T-helper 1 cell treated with Interleukin-12 subunit alpha and Interleukin-12 subunit beta and Interleukin-4 antibody, amounts not matched to agents 30 ng/mL and 1 ng/mL, for 36 hours (primary cell): ENCODE results near the gene PEX1. TPM values are rescaled to one million over a fixed set of nuclear protein-coding genes. Genes with fewer than 3 reads are reported as not detected.
"Not testable (repeated sequence)": the region's sequence is repeated elsewhere in the genome, so short reads cannot be mapped to it uniquely, and the experiment has no call there.

Source experiments
- intact Hi-C: fragments of 100-400 bp; cut with micrococcal nuclease; formaldehyde crosslinking; loops from one replicate; pipeline ENCODE4 v1.15.1; 2024
- total RNA-seq: library from RNA; stranded (reverse); gene quantifications from 2 replicates; pipeline ENCODE4 v1.2.3, GENCODE V29; 2022

Gene PEX1
- total RNA-seq, 1 donor from 2014 or later: 19.0 TPM

GRCh38 chr7:92508946-92509345, 19.4 kb downstream of the PEX1 start:
- intact Hi-C loops: no loop called here

DNA sequence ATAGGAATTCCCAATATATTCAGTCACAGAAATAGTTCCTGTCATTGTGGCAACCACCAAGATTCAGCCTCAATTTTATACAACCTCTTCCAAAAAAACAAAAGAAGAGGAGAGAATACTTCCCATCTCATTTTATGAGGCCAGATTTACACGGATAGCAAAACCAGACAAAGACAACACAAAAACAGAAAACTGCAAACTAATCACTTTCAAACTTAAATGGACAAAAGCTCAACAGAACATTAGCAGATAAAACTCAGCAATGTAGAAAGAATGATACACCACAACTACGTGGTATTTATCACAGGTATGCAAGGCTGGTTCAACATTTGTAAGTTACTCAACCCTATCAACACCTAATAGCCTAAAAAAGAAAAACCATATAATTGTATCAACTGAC, 22.0 kb downstream of the PEX1 start:
- intact Hi-C loops: no loop called here

GRCh38 chr7:92504563-92504962, 23.8 kb downstream of the PEX1 start:
- intact Hi-C loops: no loop called here

- intact Hi-C loops: no loop called here
Measured at GRCh38 chr7:92503767-92504166, 24.6 kb downstream of the PEX1 start.

GRCh38 chr7:92498557-92498956, 29.8 kb downstream of the PEX1 start:
- intact Hi-C loops: no loop called here

DNA sequence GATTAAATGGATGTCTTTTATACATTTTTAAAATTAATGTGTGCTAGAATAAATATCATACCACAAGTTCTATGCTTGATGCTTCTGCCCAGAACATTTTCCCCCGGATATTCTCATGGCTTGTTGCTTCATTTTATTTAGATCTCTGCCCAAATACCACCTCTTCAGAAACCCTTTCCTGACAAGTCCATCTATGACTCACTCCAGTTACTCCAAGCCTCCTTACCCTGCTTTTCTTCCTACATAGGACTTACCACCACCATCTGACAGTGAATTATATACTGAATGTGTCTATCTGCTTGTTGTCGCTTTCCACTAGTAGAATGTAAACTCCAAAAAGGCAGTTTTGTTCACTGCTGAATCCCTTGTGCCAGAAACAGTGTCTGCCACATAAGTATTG, 31.4 kb downstream of the PEX1 start:
- intact Hi-C loops: no loop called here

DNA sequence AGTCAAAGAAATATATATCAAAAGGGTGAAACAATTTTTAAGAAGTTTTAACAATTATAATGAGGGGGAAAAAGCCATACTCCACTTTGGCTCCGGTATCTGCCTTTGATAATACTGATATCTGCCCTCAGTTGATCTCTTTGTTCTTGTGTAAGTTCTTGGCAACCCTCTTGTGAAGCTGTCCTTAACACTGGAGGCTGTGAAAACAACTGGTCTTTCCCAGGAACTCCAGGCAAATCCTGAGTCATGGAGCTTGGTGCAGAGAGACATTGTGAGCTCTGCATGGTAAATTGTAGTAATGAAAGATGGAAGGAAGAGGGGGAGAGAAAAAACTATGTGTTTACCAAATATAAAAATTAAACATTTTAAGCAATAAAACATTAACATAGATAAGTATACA, 38.7 kb downstream of the PEX1 start:
- intact Hi-C loops: no loop called here

DNA sequence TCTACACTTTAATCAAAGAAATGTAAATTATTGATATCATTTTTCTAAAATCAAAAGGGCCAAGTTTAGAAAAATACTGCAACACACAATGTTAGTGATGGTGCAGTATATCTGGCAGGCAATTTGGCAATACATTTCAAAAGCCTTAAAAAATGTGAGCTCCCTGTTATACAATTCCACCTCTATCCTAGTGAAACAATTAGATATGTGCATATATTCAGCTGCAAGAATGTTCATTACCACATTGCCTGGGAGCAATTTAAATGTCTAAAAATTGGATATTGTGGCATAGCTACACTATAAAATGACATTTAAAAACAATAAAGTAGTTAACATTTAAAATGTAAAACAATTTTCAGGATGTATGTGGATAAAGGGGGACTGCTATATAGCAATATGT, 40.5 kb downstream of the PEX1 start:
- intact Hi-C loops: no loop called here

- intact Hi-C loops: no loop called here
Measured at GRCh38 chr7:92485974-92486373, 42.3 kb downstream of the PEX1 start.

DNA sequence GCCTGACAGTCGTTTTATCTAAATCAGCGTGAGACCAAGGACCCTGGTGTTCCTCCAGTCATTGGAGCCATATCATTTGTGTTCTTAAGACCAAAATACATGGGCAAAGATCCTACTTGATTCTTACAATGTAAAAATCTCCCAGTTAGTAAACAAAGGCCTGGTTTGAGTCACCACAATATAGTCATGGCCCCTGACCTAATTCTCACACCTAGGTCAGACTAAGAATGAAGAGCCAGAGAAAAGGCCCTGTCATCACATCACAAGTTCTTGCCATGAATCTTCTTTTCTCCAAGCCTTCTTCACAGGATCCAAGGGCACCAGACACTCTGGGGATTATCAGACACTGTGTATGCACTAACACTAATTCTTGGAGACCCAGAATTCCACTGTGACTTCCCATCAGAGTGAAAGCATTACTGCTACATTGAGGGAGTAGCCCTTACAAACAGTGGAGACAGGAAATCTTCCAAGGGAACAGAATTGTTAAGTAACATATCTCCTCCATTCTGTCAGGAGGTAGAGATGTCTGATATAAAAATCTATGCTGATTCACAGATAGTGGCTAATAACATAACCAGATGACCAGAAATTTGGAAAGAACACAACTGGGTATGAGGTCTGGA, 42.9 kb downstream of the PEX1 start:
- intact Hi-C loops: no loop called here

DNA sequence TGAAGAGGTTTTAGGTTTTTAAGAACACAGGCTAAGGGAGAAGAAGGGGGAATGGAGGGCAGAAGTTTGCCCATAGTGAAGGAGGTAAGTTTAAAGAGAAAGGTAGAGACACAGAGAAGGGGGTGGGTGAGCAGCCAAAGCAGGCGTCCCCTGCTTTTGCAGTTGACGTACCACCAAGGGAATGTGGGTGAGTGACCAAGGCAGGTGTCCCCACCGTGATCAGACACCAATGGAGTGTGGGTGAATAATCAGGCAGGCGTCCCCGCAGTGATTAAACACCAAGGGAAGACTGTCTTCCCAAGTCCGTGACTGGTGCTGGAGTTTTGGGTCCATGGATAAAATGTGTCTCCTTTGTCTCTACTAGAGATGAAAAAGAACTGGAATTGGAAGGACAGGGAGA, 44.1 kb downstream of the PEX1 start:
- intact Hi-C loops: not testable (repeated sequence)

DNA sequence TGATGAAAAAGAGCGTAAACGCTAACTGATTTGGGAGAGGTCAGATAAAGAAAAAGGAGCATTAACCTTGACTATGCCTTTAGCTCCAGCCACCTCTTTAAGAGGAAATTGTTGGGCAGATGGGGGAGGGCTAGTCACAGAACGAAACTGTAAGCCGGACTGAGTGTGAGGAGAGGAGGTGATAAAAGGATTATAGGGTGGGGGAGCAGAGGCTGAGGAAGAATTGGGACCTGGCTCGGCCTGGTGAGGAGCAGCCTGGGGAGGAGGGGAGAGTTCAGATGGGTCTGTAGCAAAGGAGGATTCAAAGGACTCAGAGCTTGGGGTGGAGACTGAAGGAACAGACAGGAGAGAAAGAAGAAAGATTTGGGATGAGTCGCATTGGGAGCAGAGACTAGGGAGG, 44.7 kb downstream of the PEX1 start:
- intact Hi-C loops: not testable (repeated sequence)

DNA sequence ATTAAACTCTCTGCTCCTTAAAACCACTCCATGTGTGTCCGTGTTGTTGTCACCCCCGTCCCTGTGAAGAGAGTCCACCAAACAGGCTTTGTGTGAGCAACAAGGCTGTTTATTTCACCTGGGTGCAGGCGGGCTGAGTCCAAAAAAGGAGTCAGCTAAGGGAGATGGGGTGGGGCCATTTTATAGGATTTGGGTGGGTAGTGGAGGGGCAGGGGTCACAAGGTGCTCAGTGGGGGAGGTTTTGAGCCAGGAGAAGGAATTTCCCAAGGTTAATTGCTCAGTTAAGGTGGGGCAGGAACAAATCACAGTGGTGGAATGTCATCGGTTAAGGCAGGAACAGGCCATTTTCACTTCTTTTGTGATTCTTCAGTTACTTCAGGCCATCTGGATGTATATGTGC, 49.2 kb downstream of the PEX1 start:
- intact Hi-C loops: not testable (repeated sequence)

- intact Hi-C loops: no loop called here
Measured at GRCh38 chr7:92478711-92479110, 49.6 kb downstream of the PEX1 start.

DNA sequence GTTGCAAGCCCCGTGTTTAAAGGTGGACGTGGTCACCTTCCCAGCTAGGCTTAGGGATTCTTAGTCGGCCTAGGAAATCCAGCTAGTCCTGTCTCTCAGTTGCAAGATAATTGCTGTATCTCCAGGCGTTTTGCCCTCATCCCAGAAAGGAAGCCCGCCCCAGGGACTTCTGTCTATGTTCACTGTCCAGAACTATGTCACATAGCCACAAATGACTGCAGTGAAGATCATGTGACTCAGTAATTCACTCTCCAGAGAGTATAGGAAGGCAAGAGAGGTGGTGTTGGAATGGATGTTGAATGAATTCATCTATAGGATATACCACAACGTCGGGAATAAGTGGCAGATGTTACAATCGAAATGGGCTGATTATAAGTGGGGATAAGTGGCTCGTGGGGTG, 50.2 kb downstream of the PEX1 start:
- intact Hi-C loops: no loop called here

GRCh38 chr7:92477681-92478080, 50.6 kb downstream of the PEX1 start, which contains the start of gene ERVW-1:
TSS of gene ERVW-1 (minus strand) at chr7:92477946. CDS start at chr7:92470381, 7,565 bp downstream.
- intact Hi-C loops: not testable (repeated sequence)

- intact Hi-C loops: not testable (repeated sequence)
Measured at GRCh38 chr7:92475851-92476590, 52.3 kb downstream of the PEX1 start.

GRCh38 chr7:92475261-92475770, 53.0 kb downstream of the PEX1 start:
- intact Hi-C loops: not testable (repeated sequence)

- intact Hi-C loops: not testable (repeated sequence)
Measured at GRCh38 chr7:92473989-92474388, 54.3 kb downstream of the PEX1 start.

GRCh38 chr7:92468589-92468988, 59.7 kb downstream of the PEX1 start:
- intact Hi-C loops: not testable (repeated sequence)

DNA sequence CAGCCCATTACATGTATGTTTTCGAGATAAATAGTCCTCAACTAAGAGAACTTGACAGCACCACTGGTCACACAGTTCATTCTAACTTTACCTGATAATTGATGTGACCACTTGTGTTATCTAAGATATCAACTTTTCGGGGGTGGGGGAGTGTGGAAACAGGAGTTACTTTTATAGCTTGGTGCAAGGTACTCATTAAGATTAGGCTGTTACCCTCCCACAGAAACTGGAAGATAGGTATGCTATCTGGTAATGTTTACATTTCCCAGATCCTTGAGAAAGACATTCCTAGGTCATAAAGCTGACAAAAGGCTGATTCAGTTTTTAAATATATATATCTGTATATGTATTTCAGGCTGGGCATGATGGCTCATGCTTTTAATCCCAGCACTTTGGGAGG, 61.6 kb downstream of the PEX1 start:
- intact Hi-C loops: no loop called here

DNA sequence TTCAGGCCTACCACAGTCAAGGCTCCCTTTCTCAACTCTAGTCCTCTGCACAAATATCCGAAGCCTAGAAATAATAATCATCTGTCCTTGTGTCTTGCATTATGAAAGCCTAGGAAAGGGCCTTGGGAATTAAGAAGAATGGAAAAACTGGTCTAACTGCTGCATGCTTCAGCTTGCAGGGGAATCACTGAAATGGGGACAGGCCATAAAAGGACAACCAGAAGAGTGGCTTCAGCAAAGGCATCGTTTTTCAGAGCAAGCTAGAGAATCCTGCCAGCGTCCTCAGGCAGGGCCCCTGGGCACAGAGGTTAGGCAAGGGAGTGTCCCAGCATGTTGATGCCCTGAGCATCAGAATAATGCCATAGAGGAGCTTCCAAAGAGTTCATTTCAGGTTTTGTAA, 63.8 kb downstream of the PEX1 start:
- intact Hi-C loops: loop anchor here (5.0 kb wide), 2 partner anchors 63 to 632 kb away; partner anchors contain the start of genes PEX1 and RBM48

GRCh38 chr7:92462560-92462959, 65.8 kb downstream of the PEX1 start:
- intact Hi-C loops: loop anchor here (1.0 to 5.0 kb wide), 3 partner anchors 65 to 630 kb away; partner anchors contain the start of genes PEX1 and RBM48
